GM19099 (cell line): Measurements from ENCODE around the gene LGR5.

ENCODE experiments used
- POLR2A ChIP-seq: IDR thresholded peaks from 3 replicates; pipeline ENCODE4 v1.6.1; 2011; ENCODE audit warnings: low read depth; ENCODE audit not compliant: insufficient read length; ENCODE audit errors: extremely low read depth

Gene LGR5

DNA sequence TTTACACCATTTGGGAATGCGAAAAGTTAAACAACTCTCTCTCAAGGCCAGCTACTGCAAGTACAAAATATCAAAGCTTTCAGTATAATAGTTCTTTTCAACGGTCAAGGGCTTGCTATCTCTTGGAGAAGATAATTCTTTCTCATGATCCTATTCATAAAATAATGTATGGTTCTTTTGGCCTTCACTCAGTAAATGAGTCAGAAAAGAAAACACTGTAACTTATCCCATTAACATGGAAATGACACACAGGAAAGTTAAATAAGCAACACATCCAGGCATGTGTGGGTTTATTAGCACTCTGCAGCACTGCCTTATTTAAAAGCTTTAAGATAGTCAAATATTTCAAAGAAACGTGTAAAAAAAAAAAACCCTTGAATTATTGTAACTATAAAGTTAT lies 187.2 kb downstream of the LGR5 start:
- TF ChIP-seq POLR2A: no peak

GRCh38 chr12:71627438-71628002 lies 187.9 kb downstream of the LGR5 start:
- TF ChIP-seq POLR2A: no peak
